Measurements from ENCODE around the gene TIAM2.
"Not testable (repeated sequence)": the region's sequence is repeated elsewhere in the genome, so short reads cannot be mapped to it uniquely, and the experiment has no call there.

The TIAM2 gene

GRCh38 chr6:155106456-155107115 is 111.5 kb downstream of the TIAM2 start:
- no peak for DNase-seq

GRCh38 chr6:155107432-155108069 is 112.4 kb downstream of the TIAM2 start:
- no peak for DNase-seq

GRCh38 chr6:155108070-155108820 is 113.1 kb downstream of the TIAM2 start:
- DNase-seq: no peak

GRCh38 chr6:155110721-155111120 is 115.6 kb downstream of the TIAM2 start:
- no peak for DNase-seq

- no peak for DNase-seq
These were observed 117.6 kb downstream of the TIAM2 start for GRCh38 chr6:155112757-155113156.

- DNase-seq: no peak
These were observed 120.9 kb downstream of the TIAM2 start for GRCh38 chr6:155115893-155116570.

GRCh38 chr6:155116571-155116910 is 121.4 kb downstream of the TIAM2 start:
- no peak for DNase-seq

GRCh38 chr6:155117256-155117655 is 122.1 kb downstream of the TIAM2 start:
- DNase-seq: no peak

GRCh38 chr6:155117785-155118184 is 122.7 kb downstream of the TIAM2 start:
- no peak for DNase-seq

GRCh38 chr6:155119201-155119600 is 124.1 kb downstream of the TIAM2 start:
- not testable (repeated sequence) for DNase-seq

GRCh38 chr6:155120034-155120433 is 124.9 kb downstream of the TIAM2 start:
- DNase-seq: no peak

GRCh38 chr6:155121294-155121693 is 126.2 kb downstream of the TIAM2 start:
- DNase-seq: no peak

GRCh38 chr6:155121699-155122098 is 126.6 kb downstream of the TIAM2 start:
- no peak for DNase-seq

GRCh38 chr6:155122199-155122950 is 127.3 kb downstream of the TIAM2 start:
- DNase-seq: no peak

GRCh38 chr6:155123520-155123919 is 128.4 kb downstream of the TIAM2 start:
- DNase-seq: no peak

GRCh38 chr6:155125906-155126305 is 130.8 kb downstream of the TIAM2 start:
- no peak for DNase-seq

GRCh38 chr6:155126727-155127439 is 131.8 kb downstream of the TIAM2 start:
- no peak for DNase-seq

GRCh38 chr6:155128977-155129376 is 133.9 kb downstream of the TIAM2 start:
- DNase-seq: no peak

GRCh38 chr6:155129744-155130143 is 134.6 kb downstream of the TIAM2 start:
- no peak for DNase-seq

- DNase-seq: no peak
These were observed 135.2 kb downstream of the TIAM2 start for GRCh38 chr6:155130161-155130853.

- DNase-seq: no peak
These were observed 137.5 kb downstream of the TIAM2 start for GRCh38 chr6:155132617-155133016.

- DNase-seq: no peak
These were observed 145.9 kb downstream of the TIAM2 start for GRCh38 chr6:155141002-155141401.
